OCI-LY7 (cell line): ENCODE measurements around the gene MRPL53. TPM values are rescaled to one million over a fixed set of nuclear protein-coding genes. Genes with fewer than 3 reads are reported as not detected.

Experiments used
- BruUV-seq: library from RNA; stranded (reverse); fragments of 400-500 nt; replicated peaks from 2 replicates; lab custom pipeline; 2021; lab: Mats Ljungman, UMichigan
- CTCF ChIA-PET: fragments of 300-600 bp; sonication (Branson Sonifier 250); formaldehyde crosslinking; loops from one replicate; lab custom pipeline; 2022; ENCODE audit warnings: antibody characterized with exemption; ENCODE audit not compliant: unreplicated experiment; lab: Charles Lee
- POLR2A ChIA-PET: fragments of 300-600 bp; sonication (Branson Sonifier 250); formaldehyde crosslinking; loops from one replicate; lab custom pipeline; 2022; ENCODE audit warnings: antibody characterized with exemption; lab: Charles Lee
- DNase-seq: peaks from one replicate; pipeline ENCODE4 v3.0.0-alpha.2; 2015; ENCODE audit warnings: low spot score
- H2AFZ ChIP-seq: fragments of 200-600 bp; sonication (generic), shearing (Covaris generic); 2 replicates; pipeline ENCODE4 v1.6.1; 2014; ENCODE audit warnings: mild to moderate bottlenecking, antibody characterized with exemption, low read length, moderate library complexity
- H3K27ac ChIP-seq: fragments of 200-600 bp; sonication (generic); 2 replicates; pipeline ENCODE4 v1.5.1; 2014; ENCODE audit warnings: mixed run types, low read depth, mild to moderate bottlenecking, moderate library complexity, low read length, inconsistent platforms; ENCODE audit not compliant: poor library complexity, severe bottlenecking
- H3K36me3 ChIP-seq: fragments of 200-600 bp; sonication (generic); 2 replicates; pipeline ENCODE4 v1.6.1; 2014; ENCODE audit warnings: mild to moderate bottlenecking, antibody characterized with exemption, low read length, moderate library complexity, mixed read lengths; ENCODE audit not compliant: insufficient read depth
- H3K4me1 ChIP-seq: fragments of 200-600 bp; sonication (generic); 2 replicates; pipeline ENCODE4 v1.5.1; 2014; ENCODE audit warnings: mild to moderate bottlenecking, low read length; ENCODE audit not compliant: insufficient read depth, poor library complexity, severe bottlenecking
- H3K4me2 ChIP-seq: fragments of 200-600 bp; sonication (generic); 2 replicates; pipeline ENCODE4 v1.6.1; 2014; ENCODE audit warnings: mild to moderate bottlenecking, low read length
- H3K4me3 ChIP-seq: fragments of 200-600 bp; sonication (generic); 2 replicates; pipeline ENCODE4 v1.5.1; 2014; ENCODE audit warnings: mild to moderate bottlenecking, low read depth, low read length; ENCODE audit not compliant: poor library complexity, severe bottlenecking
- H3K79me2 ChIP-seq: fragments of 200-600 bp; sonication (generic); 2 replicates; pipeline ENCODE4 v1.6.1; 2016; ENCODE audit warnings: low read depth, mild to moderate bottlenecking, low read length, moderate library complexity, mixed read lengths; ENCODE audit not compliant: insufficient read depth
- H3K9me2 ChIP-seq: fragments of 200-600 bp; sonication (generic); 2 replicates; pipeline ENCODE4 v1.6.1; 2016; ENCODE audit warnings: mild to moderate bottlenecking, low read length, mixed read lengths; ENCODE audit not compliant: insufficient read depth
- H3K9me3 ChIP-seq: fragments of 200-600 bp; sonication (generic); 2 replicates; pipeline ENCODE4 v1.6.1; 2014; ENCODE audit warnings: mild to moderate bottlenecking, mixed run types, low read length, mixed read lengths
- H4K20me1 ChIP-seq: fragments of 200-600 bp; sonication (generic); 2 replicates; pipeline ENCODE4 v1.6.1; 2014; ENCODE audit warnings: mild to moderate bottlenecking, antibody characterized with exemption, low read length, moderate library complexity, mixed read lengths; ENCODE audit not compliant: insufficient read depth
- CTCF ChIP-seq: fragments of 200-600 bp; sonication (generic); conservative IDR thresholded peaks from 2 replicates; pipeline ENCODE4 v1.5.1; 2014; ENCODE audit warnings: mild to moderate bottlenecking, antibody characterized with exemption, low read length, moderate library complexity, mixed read lengths
- EZH2phosphoT487 ChIP-seq: fragments of 200-600 bp; sonication (generic); IDR thresholded peaks from 2 replicates; pipeline ENCODE4 v1.6.1; 2018; ENCODE audit warnings: low read depth, borderline replicate concordance, mild to moderate bottlenecking, mixed run types, antibody characterized with exemption, low read length, moderate library complexity, mixed read lengths
- intact Hi-C: fragments of 100-400 bp; cut with micrococcal nuclease; formaldehyde crosslinking; loops from one replicate; pipeline ENCODE4 v1.10.0; 2022; ENCODE audit not compliant: unreplicated experiment
- total RNA-seq, 2 experiments: library from RNA; depleted of rRNA in 1 of 2; stranded (reverse); fragments of >200 nt in 1 of 2; shearing (Covaris generic) in 1 of 2; gene quantifications; 2 replicates each; pipeline ENCODE4 v1.2.3, GENCODE V29; 2014 to 2022

Gene MRPL53
- total RNA-seq, 2 experiments from 2014 or later: 85.7 to 102 TPM

GRCh38 chr2:74514368-74515270 lies 42.1 kb upstream of the MRPL53 start, which contains the start of gene TLX2:
TLX2 (plus strand) TSS chr2:74514450; CDS start chr2:74514807, 357 bp downstream.
- no peaks in the 10 kb centered on the region for H4K20me1 ChIP-seq
- intact Hi-C loops: no loop called here
- TF ChIP-seq CTCF (no peak), EZH2phosphoT487 (no peak)
- no peak within 1 kb of the TSS for H3K27ac ChIP-seq
- ChIA-PET CTCF (no interaction called here), POLR2A (interaction anchor here (0.6 kb wide), 1 partner anchor 206 kb away, joined by 4 read pairs; no protein-coding TSS in a partner anchor)
- BruUV-seq: no TSS peak
- no peak within 1 kb of the TSS for H2AFZ ChIP-seq
- H3K4me1 ChIP-seq: no peaks in the 10 kb centered on the region
- DNase-seq: no peak
- peak within 1 kb of the TSS; percentile 14; the same call in 1 of the 2 replicates for H3K4me2 ChIP-seq
- H3K9me3 ChIP-seq: no peaks in the 10 kb centered on the region
- no peaks in the 10 kb centered on the region for H3K9me2 ChIP-seq
- no peak within 1 kb of the TSS for H3K4me3 ChIP-seq
- no peaks in the 10 kb centered on the region for H3K79me2 ChIP-seq
- H3K36me3 ChIP-seq: no peaks in the 10 kb centered on the region

GRCh38 chr2:74513605-74514367 lies 41.3 kb upstream of the MRPL53 start:
- Histone ChIP-seq H3K9me2 (no peaks in the 10 kb centered on the region), H4K20me1 (no peaks in the 10 kb centered on the region), H3K27ac (no peak overlapping the region), H3K4me1 (no peaks in the 10 kb centered on the region), H3K9me3 (no peaks in the 10 kb centered on the region), H3K36me3 (no peaks in the 10 kb centered on the region), H2AFZ (no peak overlapping the region), H3K4me3 (no peak overlapping the region), H3K4me2 (peak overlapping the region; percentile 14; the same call in 1 of the 2 replicates), H3K79me2 (no peaks in the 10 kb centered on the region)
- intact Hi-C loops: no loop called here
- no peak for DNase-seq
- BruUV-seq: no TSS peak
- no peak for TF ChIP-seq CTCF
- TF ChIP-seq EZH2phosphoT487: peak; percentile 82; the same call in 1 of the 2 replicates
- ChIA-PET POLR2A (interaction anchor here (0.6 kb wide), 1 partner anchor 205 kb away, joined by 4 read pairs; no protein-coding TSS in a partner anchor), CTCF (no interaction called here)
